ENCODE data around the gene CD55. TPM values are rescaled to one million over a fixed set of nuclear protein-coding genes. Genes with fewer than 3 reads are reported as not detected.

The CD55 gene
- total RNA-seq, 1 experiment from 2014 or later, result 17.3 TPM

DNA sequence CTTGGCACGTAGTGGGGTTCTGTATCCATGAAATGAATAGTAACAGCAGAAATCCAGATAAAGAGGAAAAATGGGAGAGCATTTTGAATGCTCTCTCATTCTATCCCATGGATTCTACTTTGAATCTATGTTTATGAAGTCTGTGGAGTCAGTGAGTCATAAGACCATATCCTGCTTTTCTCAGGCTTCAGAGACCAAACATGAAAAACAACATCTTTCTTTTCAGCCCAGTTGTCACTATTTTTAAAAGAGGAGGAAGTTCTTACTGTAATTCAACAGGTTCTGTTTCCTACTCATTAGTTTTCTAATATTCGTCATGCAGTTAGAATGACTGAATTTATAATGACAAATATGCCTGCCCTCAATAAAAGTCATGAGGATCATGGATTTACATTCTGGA lies 39.4 kb upstream of the CD55 start:
- Histone ChIP-seq H3K9ac (ENCODE audit: extremely low read depth, insufficient read length, low read length) (no peak overlapping the region), H3K18ac (ENCODE audit: insufficient read length, low read depth, low read length) (no peak overlapping the region), H3K14ac (ENCODE audit: insufficient read depth, low read length) (no peak overlapping the region), H3T11ph (ENCODE audit: low read length) (no peak overlapping the region), H2BK15ac (ENCODE audit: low read depth, low read length) (no peak overlapping the region), H3K9me3 (ENCODE audit: control insufficient read depth, low read depth, low read length) (no peaks in the 10 kb centered on the region), H3K27me3 (ENCODE audit: insufficient read depth, low read length) (no peaks in the 10 kb centered on the region), H4K91ac (ENCODE audit: insufficient read length, low read depth, low read length) (no peak overlapping the region), H4K5ac (ENCODE audit: insufficient read length, low read depth, low read length) (no peak overlapping the region), H3K79me2 (ENCODE audit: insufficient read depth, low read length) (no peaks in the 10 kb centered on the region), H3K23ac (ENCODE audit: insufficient read length, low read depth, low read length) (no peak overlapping the region), H3K27ac (ENCODE audit: insufficient read length, low read depth, low read length) (no peak overlapping the region), H4K8ac (replicated peaks; ENCODE audit: insufficient read length, low read depth, low read length) (no peak overlapping the region), H3K56ac (ENCODE audit: insufficient read length, low read depth, low read length) (no peak overlapping the region), H2AFZ (ENCODE audit: low read length) (no peak overlapping the region), H2BK20ac (ENCODE audit: low read depth, low read length, poor library complexity, severe bottlenecking) (no peak overlapping the region), H3K79me1 (ENCODE audit: insufficient read depth, low read depth, low read length, poor library complexity, severe bottlenecking) (no peaks in the 10 kb centered on the region), H4K20me1 (ENCODE audit: control insufficient read depth, insufficient read depth, insufficient read length) (no peaks in the 10 kb centered on the region), H3K4me2 (ENCODE audit: insufficient read depth, insufficient read length, low read length) (no peak overlapping the region), H2BK5ac (ENCODE audit: insufficient read length, low read length) (no peak overlapping the region), H3K4ac (ENCODE audit: low read depth, low read length) (no peak overlapping the region), H2BK120ac (ENCODE audit: low read depth, low read length, poor library complexity, severe bottlenecking) (no peak overlapping the region), H2AK5ac (ENCODE audit: insufficient read length, low read length) (no peak overlapping the region), H2BK12ac (ENCODE audit: insufficient read length, low read depth, low read length) (no peak overlapping the region), H3K4me1 (ENCODE audit: insufficient read depth, low read length) (no peaks in the 10 kb centered on the region; the same call in 1 of the 2 replicates), H3K23me2 (ENCODE audit: insufficient read length, low read depth, low read length, poor library complexity, severe bottlenecking) (no peaks in the 10 kb centered on the region)
- TF ChIP-seq, protein P1, sequence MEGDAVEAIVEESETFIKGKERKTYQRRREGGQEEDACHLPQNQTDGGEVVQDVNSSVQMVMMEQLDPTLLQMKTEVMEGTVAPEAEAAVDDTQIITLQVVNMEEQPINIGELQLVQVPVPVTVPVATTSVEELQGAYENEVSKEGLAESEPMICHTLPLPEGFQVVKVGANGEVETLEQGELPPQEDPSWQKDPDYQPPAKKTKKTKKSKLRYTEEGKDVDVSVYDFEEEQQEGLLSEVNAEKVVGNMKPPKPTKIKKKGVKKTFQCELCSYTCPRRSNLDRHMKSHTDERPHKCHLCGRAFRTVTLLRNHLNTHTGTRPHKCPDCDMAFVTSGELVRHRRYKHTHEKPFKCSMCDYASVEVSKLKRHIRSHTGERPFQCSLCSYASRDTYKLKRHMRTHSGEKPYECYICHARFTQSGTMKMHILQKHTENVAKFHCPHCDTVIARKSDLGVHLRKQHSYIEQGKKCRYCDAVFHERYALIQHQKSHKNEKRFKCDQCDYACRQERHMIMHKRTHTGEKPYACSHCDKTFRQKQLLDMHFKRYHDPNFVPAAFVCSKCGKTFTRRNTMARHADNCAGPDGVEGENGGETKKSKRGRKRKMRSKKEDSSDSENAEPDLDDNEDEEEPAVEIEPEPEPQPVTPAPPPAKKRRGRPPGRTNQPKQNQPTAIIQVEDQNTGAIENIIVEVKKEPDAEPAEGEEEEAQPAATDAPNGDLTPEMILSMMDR (conservative IDR thresholded peaks at IDR 0.05), result no peak
- Mint-ChIP-seq H3K27ac (no peak overlapping the region), H3K4me1 (peaks cover 5 to 11% of the 10 kb centered on the region in 2 experiments), H3K4me3 (no peak overlapping the region), H3K27me3 (ENCODE audit: low read depth) (no peaks in the 10 kb centered on the region), H3K9me3 (no peaks in the 10 kb centered on the region), H3K36me3 (ENCODE audit: insufficient read depth in 1 of 3, low read depth in 3 of 3) (no peaks in the 10 kb centered on the region)
- no CpG with 5 or more reads among the region's 2 CpGs for WGBS (ENCODE audit: extremely low coverage, insufficient read length, low lambda C conversion rate)
- no peak for DNase-seq
